ENCODE data around the gene B4GALNT2.

DNA sequence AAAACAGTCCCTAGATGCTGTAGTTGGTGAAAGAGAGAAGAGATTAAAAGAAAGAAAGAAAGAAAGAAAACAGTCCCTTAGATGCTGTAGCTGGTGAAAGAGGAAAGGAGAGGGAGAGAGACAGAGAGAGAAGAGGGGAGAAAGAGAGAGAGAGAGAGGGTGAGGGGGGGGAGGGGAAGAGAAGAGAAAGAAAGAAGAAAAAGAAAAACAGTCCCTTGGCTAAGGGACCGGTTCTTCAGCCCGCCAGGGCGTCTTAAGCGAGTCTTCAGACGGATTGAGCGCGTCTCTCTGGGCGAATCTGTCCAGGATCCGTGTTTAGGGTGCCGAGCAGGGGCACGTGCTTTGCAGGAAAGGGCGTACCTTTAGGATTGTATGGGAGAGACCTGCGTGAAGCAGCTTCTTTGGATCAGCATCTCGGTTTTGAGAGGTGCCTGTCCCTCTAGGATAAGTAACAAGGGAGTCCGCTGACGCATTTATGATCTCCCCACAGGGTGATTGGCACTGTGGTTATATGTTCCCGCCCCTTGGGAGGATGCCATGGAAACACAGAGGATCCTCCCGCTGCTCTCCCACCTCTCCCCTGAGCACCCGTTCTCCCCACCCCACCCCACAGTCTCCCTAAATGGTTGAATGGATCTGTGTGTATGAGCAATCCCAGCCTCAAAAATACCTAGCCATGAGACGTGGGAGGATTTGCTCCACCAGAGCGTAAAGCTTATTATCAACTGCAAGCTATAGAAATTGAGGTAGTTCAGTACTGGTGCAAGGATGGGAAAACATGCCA lies 61.1 kb downstream of the B4GALNT2 start:
- TF ChIP-seq, protein P1, sequence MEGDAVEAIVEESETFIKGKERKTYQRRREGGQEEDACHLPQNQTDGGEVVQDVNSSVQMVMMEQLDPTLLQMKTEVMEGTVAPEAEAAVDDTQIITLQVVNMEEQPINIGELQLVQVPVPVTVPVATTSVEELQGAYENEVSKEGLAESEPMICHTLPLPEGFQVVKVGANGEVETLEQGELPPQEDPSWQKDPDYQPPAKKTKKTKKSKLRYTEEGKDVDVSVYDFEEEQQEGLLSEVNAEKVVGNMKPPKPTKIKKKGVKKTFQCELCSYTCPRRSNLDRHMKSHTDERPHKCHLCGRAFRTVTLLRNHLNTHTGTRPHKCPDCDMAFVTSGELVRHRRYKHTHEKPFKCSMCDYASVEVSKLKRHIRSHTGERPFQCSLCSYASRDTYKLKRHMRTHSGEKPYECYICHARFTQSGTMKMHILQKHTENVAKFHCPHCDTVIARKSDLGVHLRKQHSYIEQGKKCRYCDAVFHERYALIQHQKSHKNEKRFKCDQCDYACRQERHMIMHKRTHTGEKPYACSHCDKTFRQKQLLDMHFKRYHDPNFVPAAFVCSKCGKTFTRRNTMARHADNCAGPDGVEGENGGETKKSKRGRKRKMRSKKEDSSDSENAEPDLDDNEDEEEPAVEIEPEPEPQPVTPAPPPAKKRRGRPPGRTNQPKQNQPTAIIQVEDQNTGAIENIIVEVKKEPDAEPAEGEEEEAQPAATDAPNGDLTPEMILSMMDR (conservative IDR thresholded peaks at IDR 0.05; ENCODE audit: low read depth, low read length), result no peak
- TF ChIP-seq EZH2 (IDR thresholded peaks at IDR 0.05; ENCODE audit: borderline replicate concordance, low read depth, low read length, poor library complexity, severe bottlenecking), result no peak
